Stimulated activated CD8-positive, alpha-beta memory T cell treated with anti-CD3 and anti-CD28 coated beads, Interleukin-2, amount 100 ng/mL, for 1 hour (primary cell): ENCODE data around the gene FNDC7.
A peak's percentile ranks its signal among the peaks of the same experiment; 100 is the strongest.
"Not testable (repeated sequence)": the region's sequence is repeated elsewhere in the genome, so short reads cannot be mapped to it uniquely, and the experiment has no call there.

Experiments
- DNase-seq, 2 donors: peaks; one replicate each; pipeline ENCODE4 v3.0.0-alpha.2; 2020; ENCODE audit warnings: low read depth in 2 of 2

The FNDC7 gene, protein sequence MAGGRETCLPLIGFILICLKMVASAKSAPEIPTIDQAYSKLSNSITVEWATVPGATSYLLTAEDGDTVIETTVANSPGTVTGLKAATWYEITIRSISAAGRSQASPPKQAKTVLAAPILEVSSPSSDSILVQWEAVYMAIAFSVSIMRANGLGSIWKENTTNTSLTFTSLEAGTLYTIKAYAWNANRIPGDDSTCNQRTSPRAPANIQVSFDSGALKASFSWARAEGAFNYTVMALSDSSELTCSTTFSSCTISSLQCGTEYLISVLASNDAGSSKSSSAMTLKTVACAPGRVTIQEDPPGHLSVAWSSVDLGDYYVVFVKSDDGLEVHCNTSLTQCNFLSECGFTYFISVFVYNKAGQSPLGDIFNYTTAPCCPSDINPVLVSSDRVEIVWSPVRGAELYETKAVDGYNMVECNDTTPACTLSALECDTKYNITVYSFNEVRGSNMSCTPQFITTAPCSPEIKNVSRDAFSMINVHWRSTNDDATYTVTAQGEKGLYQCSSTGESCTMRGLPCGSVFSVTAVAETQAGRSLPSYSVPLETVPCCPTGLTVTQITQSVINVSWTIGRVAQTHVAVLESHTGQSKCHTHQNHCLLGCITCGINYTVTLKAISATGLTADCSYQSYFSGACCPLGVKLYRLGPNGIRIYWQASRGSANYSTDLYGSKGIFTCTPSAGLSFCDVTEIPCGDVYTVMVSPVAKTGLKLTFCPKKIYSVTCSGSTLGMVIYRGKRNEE

DNA sequence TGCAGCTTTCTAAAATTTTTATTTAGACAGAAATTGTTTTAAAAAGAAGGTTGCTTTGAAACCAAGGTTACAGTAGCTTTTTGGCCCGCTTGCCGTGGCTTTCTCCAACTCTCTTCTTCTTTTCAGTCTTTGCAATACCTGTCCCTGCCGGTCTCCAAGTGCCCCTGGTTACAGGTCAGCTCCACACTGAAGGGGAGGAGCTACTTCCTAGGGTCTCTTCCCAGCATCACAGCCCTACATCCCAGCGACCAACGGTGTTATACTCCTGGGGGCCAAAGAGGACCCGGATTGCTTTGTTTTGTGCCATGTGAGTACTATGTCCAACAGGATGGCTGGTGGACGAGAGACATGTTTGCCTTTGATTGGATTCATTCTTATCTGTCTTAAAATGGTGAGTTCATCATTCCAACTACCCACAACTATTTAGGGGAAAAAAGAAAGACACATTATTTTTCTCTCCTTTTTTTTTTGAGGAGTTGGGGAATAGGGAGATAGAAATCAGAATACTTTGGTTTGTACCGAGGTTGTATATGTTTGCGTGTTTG, at the start of gene FNDC7:
FNDC7 (plus strand) TSS at position 303 of the 545 bp plus-strand sequence; CDS start at position 329, 26 bp downstream.
- DNase-seq = no peak

DNA sequence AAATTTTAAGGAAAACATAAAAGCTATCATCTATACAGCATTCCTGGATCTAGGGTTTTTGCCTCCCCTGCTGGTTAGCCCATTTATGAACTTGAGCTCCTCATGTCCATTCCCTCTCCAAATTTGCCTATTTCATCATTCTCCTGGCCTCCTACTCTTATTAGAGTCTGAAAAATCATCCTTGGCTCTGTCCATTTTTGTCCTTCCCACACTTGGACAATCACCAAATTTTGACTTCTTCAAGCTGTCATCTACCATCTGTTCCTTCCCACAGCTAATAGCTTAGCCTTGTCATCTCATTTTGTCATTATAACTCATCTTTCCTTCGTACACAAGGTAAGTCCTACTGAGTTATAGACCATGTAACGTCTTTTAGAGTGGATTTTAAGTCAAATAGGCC, 49.6 kb upstream of the FNDC7 start:
- DNase-seq = no peak

DNA sequence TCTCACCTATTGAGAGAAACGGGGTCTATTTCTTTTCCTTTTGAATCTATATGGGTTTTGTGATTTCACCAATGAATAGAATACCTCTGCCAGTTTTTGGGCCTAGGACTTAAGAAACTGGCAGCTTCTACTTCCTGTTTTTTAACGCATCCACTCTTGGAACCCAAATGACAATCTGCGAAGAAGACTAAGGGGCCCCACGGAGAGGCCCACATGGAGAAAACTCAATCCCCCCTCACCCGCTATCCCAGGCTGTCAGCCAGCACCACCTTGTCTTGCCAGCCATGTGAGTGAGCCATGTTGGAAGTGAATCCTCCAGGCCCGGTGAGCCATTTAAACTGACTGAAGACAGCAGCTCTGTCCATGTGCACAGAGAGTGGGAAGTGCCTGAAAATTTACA, 48.2 kb upstream of the FNDC7 start:
- DNase-seq = no peak

DNA sequence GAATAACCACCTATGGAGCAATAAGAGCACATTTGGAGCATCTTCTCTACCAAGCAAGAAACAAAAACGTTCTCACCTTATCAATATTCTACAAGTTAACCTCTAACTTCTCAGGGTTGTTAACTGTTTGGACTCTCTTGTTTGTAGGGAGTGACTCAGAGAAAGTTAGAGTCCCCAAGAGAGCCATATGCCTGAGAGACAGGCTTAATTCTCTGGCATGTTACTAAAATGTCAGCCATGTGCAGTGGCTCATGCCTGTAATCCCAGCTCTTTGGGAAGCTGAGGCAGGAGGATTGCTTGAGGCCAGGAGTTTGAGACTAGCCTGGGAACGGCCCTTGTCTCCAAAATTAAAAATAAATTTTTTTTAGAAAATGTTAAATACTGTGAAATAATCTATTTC, 47.6 kb upstream of the FNDC7 start:
- no peak for DNase-seq

DNA sequence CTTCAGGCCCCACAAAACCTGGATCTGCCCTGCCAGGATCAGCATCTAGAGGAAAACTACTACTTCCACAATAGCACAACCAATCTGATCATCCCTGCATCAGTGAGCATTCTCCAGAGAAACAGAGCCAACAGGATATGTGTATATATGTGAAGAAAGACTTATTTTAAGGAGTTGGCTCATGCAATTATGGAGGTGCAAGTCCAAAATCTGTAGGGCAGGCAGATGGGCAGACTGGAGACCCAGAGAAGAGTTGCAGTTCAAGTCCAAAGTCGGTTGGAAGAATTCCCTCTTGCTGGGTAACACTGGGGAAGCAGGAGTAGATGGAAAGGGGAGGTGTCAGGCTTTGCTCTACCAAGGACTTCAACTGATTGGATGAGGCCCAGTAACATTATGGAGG, 46.9 kb upstream of the FNDC7 start:
- DNase-seq = no peak

DNA sequence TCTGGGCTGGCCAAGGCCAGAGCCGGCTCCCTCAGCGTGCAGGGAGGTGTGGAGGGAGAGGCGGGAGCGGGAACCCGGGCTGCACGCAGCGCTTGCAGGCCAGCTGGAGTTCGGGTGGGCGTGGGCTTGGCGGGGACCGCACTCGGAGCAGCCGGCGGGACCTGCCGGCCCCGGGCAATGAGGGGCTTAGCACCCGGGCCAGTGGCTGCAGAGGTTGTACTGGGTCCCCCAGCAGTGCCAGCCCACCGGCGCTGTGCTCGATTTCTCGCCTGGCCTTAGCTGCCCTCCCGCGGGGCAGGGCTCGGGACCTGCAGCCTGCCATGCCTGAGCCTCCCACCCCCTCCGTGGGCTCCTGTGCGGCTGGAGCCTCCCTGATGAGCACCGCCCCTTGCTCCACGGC, 45.3 kb upstream of the FNDC7 start:
- not testable (repeated sequence) for DNase-seq

DNA sequence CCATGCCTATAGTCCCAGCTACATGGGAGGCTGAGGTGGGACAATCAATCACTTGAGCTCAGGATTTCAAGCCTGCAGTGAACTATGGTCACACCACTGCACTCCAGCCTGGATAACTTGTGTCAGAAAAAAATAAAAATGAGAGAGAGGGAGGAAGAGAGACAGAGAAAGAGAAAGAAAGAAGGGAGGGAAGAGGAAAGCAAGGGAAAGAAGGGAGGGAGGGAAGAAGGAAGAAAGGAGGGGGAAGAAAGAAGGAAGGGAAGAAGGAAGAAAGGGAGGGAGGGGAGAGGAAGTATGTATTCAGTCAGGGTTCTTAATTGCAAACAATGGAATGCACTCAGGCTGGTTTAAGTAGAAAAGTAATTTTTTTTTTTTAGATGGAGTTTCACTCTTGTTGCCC, 43.9 kb upstream of the FNDC7 start:
- no peak for DNase-seq

DNA sequence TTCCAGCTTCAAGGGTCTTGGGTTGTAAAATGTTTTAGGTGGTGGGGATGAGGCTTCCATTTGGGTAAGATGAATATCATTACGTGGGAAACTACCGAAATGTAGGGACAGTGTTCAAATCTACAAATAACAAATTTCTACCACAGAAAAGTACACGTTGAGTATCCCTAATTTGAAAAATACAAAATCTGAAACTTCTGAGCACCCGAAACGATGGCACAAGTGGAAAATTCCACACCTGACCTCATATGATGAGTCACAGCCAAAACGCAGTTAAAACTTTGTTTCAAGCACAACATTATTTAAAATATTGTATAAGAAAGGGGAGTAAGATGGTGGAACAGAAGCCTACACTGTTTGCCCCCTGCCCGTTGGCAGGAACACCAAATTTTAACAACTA, 43.0 kb upstream of the FNDC7 start:
- no peak for DNase-seq

DNA sequence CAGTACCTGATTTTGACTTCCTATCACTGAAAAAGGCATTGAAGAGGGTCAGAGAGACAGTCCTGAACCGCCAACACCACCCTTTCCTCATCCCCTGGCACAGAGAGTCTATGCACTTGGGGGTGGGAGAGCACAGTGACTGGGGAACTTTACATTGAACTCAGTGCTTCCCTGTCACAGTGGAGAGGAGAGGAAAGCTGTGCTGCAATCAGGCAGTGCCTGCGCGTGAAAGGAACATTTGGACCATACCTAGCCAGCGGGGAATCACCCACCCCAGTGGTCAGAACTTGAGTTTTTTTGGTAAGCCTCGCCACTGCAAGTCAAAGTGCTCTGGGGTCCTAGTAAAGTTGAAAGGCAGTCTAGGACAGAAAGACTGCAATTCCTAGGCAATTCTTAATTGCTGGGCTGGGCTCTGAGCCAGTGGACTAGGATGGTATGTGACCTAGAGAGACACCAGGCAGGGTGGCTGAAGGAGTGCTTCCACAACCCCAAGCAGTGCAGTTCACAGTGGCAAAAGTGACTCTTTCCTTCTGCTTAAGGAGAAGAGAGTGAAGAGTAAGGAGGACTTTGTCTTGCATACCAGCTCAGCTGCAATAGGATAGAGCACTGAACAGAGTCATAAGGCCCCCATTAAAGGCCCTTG, 42.5 kb upstream of the FNDC7 start:
- DNase-seq = no peak

DNA sequence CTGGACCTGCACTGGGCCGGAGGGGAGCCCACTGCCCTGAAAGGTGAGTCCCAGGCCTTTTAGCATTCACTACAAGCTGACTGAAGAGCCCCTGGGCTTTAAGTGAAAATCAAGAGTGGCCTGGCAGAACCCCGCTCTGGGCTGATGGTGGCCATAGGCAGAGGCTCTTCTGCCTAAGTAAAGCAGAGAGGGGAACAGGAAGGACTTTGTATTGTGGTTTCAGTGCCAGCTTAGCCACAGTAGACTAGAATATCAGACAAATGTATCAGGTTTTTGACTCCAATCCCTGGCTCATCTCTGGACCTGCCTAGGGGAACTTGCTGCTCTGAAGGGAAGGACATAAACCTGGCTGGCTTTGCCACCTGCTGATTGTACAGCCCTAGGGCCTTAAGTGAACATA, 41.6 kb upstream of the FNDC7 start:
- no peak for DNase-seq

DNA sequence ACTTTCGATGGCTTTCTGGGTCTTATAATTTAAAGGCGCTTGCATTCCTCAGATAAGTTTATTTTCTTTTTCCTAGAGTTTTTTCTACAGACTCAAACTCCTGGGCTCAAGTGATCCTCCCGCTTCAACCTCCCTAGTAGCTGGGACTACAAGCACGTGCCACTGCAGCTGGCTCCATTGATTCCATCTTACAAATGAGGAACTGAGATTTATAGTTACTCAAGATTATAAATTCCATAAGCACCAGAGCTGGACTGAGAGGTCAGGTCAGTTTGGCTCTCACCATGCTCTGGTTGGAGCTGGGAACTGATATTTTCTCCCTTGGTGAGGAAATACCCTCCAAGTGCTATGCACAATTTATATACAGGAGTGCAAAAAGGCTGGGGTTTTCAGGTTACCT, 34.0 kb upstream of the FNDC7 start:
- no peak for DNase-seq

DNA sequence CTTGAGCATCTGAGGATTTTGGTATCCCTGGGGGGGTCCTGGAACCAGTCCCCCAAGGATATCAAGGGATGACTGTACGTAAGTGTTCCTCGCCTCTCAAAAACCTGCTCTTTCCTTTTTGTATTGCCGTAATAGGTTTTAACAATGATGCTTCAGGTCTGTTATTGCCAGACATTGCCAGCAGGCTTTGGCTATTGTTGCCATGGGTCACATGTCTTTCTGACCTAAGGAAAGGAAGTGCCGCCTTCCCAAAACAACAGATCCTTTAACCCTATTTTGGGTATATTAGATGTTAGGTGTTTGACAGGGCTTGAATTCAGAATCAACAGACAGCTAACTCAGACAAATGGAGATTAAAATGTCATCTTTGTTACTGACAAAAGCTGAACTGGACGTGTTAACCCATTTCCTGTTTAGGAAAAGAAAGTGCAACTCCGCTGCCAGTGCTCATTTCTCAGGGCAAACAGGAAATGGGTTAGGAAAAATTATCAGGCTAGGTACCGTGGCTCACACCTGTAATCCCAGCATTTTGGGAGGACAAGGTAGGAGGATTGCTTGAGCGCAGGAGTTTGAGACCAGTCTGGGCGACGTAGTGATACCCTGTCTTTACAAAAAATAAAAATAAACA, 33.0 kb upstream of the FNDC7 start:
- no peak for DNase-seq

DNA sequence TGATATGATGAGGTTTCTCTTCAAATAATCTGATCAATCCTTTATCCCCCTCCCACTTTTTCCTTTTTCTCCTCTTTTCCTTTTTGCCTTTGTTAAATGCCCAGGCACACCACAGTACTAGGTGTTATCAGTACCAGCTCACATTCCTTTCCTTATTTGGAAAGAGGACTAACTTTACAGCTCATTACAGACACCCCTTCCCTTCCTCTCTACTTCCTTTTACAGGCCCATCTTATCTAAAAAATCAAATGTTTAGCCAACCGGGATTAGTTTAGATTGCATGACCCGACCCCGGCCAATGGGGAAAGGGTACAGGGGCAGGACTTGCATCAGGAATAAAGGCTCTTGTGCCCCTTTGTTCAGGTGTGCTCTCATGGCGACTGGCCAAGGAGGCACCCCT, 31.0 kb upstream of the FNDC7 start:
- not testable (repeated sequence) for DNase-seq

DNA sequence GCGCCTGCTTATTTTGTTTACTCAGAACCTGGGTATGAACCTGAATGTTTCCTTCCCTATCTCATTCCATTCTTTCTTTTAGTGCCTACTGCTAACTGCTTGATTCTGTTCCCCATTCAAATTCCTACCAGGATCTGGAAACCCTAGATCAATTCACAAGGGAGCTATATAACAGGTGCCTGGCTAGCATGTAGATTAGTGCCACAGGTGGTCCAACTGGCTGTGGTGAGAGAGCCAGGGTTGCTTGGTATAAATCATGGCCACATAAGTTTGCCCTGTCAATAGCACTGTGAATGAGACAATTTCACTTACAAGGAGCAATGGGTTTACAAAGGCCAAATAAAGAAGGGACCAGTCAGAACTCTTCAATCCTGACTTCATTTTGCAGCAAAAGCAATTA, 27.2 kb upstream of the FNDC7 start:
- DNase-seq = no peak

DNA sequence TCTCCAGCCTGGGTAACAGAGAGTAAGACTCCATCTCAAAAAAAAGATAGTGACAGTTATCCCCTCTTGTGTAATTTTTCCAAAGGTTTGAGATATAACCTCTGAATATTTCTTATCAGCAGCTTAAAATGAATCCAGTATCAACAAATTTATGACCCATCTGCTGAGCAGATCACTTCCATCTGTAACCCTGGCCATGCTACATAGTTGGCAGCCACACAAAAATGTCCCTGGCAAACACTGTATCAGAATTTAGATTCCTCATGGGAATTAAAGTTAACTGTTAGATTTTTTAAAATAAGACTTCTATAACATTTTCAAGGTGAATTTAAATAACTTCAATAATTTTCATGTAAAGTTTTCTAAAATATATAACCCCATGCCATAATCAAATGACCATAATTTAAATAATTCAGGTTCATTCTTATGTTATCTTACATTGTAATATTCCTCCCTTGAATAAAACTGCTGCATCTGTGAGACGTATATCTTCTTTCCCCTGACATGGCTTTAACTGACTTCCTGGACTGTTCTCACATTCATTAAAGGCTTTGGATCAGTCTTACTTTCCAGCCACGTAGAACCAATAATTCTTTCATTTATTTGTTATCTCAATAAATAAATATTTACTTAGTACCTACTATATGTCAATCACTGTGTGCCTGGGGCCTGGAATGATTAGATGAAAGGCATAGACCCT, 25.9 kb upstream of the FNDC7 start:
- no peak for DNase-seq

DNA sequence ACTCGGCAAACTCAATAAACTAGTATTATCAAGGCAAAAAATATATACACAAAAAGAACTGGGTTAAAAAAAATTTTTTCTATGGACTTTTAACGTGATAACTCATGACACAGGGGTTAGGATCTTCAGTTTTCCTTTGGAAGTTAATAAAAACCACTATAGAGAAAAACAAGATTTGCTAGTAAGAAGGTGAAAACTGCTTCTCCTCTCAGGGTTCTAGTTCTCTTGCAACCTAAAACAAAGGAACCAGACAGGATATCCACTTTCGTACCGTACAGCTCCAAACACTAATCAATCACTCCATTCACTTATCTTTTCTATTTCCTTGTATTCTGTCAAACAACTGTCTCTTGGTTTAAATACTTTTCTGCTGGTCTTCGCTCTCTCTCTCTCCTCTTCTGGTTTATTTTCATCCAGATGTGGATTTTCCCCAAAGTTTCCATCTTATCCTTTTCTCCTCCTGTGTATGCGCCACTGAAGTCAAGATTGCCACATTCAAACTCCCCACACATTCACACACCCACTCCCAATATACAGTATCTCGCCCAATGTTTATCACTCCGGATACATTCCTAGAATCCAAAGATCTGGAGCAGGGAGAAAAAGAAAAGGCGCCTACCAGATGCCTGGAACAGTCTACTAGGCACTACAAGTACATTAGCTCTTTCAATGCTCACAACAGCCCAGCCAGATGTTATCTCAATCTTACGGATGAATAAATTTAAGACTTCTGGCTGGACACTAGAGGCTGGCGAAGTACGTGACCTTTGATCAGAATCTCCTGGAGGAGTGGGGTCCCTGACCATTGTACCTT, 21.4 kb upstream of the FNDC7 start:
- no peak for DNase-seq

DNA sequence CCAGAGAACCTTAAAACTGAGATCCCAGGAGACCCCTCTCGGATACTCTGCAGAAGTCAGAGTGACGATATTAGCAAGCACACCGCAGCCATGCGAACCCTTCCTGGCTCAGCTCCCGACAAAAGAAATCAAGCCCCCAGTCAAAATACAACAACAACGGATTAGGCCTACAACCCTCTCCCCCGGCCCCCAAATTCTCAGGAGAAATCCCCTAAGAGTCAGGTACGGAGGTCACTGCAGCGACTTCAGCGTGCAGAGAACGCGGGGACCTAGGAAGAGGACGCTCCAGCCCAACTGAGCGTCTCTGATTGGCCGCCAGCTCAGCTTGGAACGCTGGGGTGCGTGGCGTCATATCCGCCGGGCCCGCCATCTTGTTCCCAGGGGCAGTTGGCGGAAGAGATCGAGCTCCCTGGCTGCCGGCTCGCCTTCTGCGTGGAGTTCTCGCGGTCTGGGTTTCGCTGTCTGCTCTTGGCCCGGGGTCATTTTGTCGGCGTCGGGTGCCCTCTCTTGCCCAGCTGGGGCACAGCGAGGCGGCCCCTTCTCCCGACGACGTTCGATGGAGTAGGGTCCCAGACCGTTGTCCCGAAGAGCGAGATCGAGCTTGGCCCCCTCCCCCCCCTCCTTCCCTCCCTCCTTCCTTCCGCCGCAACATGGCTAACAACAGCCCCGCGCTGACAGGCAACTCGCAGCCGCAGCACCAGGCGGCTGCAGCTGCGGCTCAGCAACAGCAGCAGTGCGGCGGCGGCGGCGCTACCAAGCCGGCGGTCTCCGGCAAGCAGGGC, 20.6 kb upstream of the FNDC7 start, which contains the start of gene PRPF38B:
PRPF38B (plus strand) TSS at position 369 of the 782 bp plus-strand sequence; CDS start at position 651, 282 bp downstream.
- DNase-seq = peak; percentile 88

DNA sequence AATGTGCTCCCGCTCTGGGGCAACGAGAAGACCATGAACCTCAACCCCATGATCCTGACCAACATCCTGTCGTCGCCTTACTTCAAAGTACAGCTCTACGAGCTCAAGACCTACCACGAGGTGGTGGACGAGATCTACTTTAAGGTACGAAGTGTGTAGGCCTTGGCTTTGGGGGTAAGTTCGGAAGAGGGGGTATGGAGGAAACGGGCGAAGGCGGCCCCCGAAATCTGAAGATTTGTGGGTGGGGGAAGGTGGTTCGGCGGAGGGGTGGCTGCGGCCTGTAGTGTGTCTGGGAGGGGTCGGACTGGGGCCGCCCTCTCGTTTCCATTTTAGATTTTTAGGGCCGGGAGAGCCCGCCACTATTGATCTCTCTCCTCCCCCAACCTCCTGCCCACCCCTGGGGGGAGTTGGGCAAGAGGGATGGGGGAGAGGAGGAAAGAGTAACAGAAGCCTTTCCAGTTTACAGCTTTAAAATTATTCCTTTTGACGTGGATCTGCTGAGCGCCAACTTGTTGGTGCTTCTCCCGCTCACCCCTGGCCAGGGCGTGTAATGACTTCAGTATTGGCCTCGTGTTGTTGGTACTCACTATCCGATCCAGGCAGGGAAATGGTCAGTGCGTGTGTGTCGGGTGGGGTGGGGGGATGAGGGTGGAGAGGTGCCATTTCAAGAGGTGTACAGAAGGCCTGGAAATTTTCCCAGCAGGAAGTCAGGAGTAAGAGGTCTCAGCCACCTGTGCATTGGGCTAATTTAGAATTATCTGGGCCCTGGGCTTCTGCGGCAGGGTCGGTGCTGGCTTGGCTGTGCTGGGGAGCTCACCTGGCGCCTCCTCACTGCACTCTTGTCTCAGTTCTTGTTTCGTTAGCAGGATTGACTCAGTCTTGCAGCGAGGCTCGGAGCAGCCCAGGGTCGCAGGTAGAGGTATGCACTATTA, 19.7 kb upstream of the FNDC7 start:
- peak; percentile 47 to 55 for DNase-seq
